ENCODE data around the gene YPEL2.

The YPEL2 gene

DNA sequence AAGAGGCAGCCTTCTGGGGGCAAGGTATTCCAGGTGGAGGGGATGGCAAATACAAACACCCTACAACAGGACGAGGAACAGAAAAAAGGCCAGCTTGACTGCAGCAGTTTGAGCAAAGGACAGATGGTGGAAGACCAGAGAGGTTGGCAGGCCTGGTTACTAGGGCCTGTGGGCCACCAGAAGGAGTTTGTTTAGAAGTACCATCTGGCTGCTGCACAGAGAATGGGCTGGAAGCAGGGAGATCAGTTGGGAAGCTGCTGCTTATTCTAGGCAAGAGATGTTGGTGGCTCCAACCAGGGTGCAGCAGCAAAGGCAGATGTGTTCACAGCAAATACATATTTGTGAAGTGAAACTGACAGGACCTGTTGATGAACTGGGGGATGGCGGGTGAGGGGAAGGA lies 2.9 kb upstream of the YPEL2 start:
- Histone ChIP-seq H3K27ac (replicated peaks) (no peak overlapping the region), H3K4me3 (replicated peaks; ENCODE audit: insufficient read depth, low read length) (no peak overlapping the region), H3K27me3 (ENCODE audit: insufficient read depth, poor library complexity, severe bottlenecking) (no peaks in the 10 kb centered on the region)
- TF ChIP-seq GABPA (IDR thresholded peaks at IDR 0.05; ENCODE audit: low read depth) (no peak), SPI1 (IDR thresholded peaks at IDR 0.05; ENCODE audit: borderline replicate concordance, low read depth) (no peak), POLR2AphosphoS5 (IDR thresholded peaks at IDR 0.05; ENCODE audit: low read depth) (no peak)
- TF ChIP-seq, protein P1, sequence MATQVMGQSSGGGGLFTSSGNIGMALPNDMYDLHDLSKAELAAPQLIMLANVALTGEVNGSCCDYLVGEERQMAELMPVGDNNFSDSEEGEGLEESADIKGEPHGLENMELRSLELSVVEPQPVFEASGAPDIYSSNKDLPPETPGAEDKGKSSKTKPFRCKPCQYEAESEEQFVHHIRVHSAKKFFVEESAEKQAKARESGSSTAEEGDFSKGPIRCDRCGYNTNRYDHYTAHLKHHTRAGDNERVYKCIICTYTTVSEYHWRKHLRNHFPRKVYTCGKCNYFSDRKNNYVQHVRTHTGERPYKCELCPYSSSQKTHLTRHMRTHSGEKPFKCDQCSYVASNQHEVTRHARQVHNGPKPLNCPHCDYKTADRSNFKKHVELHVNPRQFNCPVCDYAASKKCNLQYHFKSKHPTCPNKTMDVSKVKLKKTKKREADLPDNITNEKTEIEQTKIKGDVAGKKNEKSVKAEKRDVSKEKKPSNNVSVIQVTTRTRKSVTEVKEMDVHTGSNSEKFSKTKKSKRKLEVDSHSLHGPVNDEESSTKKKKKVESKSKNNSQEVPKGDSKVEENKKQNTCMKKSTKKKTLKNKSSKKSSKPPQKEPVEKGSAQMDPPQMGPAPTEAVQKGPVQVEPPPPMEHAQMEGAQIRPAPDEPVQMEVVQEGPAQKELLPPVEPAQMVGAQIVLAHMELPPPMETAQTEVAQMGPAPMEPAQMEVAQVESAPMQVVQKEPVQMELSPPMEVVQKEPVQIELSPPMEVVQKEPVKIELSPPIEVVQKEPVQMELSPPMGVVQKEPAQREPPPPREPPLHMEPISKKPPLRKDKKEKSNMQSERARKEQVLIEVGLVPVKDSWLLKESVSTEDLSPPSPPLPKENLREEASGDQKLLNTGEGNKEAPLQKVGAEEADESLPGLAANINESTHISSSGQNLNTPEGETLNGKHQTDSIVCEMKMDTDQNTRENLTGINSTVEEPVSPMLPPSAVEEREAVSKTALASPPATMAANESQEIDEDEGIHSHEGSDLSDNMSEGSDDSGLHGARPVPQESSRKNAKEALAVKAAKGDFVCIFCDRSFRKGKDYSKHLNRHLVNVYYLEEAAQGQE (IDR thresholded peaks at IDR 0.05; ENCODE audit: insufficient replicate concordance, low read depth), result no peak
- TF ChIP-seq, protein P2, sequence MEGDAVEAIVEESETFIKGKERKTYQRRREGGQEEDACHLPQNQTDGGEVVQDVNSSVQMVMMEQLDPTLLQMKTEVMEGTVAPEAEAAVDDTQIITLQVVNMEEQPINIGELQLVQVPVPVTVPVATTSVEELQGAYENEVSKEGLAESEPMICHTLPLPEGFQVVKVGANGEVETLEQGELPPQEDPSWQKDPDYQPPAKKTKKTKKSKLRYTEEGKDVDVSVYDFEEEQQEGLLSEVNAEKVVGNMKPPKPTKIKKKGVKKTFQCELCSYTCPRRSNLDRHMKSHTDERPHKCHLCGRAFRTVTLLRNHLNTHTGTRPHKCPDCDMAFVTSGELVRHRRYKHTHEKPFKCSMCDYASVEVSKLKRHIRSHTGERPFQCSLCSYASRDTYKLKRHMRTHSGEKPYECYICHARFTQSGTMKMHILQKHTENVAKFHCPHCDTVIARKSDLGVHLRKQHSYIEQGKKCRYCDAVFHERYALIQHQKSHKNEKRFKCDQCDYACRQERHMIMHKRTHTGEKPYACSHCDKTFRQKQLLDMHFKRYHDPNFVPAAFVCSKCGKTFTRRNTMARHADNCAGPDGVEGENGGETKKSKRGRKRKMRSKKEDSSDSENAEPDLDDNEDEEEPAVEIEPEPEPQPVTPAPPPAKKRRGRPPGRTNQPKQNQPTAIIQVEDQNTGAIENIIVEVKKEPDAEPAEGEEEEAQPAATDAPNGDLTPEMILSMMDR (IDR thresholded peaks at IDR 0.05; ENCODE audit: insufficient read depth, low read length), result no peak
- no peak for DNase-seq (ENCODE audit: low read depth in 1 of 2, low spot score in 1 of 2)

DNA sequence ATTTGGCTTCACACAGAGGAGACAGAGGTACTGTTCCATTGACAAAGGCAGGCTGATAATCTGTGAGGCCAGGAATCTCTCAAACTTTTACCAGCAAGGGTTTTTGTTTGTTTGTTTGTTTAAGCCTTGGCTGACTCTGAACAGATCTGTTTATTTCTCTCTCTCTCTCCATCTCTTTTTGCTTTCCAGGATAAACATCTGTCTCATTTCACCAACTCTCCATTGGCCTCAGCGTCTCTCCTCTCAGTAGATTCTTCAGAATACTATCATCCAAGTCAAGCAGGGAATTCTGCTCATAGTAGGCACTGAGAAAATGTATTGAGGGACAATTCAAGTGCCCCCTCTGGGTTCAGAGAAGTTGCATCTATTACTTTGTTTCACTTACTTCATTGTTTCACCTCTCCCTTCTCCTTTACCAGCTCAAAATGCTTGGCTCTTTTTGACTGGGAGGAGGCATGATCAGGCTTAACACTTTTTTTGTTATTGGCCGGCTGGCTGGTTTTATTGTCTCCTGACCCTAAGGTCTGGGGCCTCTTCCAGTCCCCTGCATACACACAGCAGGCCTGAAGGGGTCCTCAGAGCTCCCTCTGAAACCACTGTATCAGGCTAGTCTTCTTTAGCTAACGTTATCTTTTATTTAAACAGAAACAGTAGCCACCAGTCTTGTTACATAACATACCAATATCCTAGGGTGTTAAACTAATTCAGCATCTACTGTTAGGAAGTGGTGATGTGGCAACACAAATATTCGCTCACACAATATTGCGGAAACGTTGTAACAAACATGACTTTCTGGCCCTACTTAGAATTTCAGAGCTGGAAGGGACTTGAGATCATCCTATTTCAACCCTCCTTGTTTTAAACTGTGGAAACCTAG lies 2.0 kb upstream of the YPEL2 start:
- Histone ChIP-seq H3K27me3 (ENCODE audit: insufficient read depth, poor library complexity, severe bottlenecking) (no peaks in the 10 kb centered on the region), H3K4me3 (replicated peaks; ENCODE audit: insufficient read depth, low read length) (no peak overlapping the region), H3K27ac (replicated peaks) (peak overlapping the region; percentile 68)
- peak; percentile 85 to 92 for DNase-seq (ENCODE audit: low read depth in 1 of 2, low spot score in 1 of 2)
- no peak for TF ChIP-seq POLR2AphosphoS5 (IDR thresholded peaks at IDR 0.05; ENCODE audit: low read depth)
- peak; percentile 56; the same call in 1 of the 2 replicates for TF ChIP-seq SPI1 (IDR thresholded peaks at IDR 0.05; ENCODE audit: borderline replicate concordance, low read depth)
- 0 out of 2 replicates have a peak, but pooled peaks have one; percentile 11 for TF ChIP-seq GABPA (IDR thresholded peaks at IDR 0.05; ENCODE audit: low read depth)
- TF ChIP-seq, protein P2 (IDR thresholded peaks at IDR 0.05; ENCODE audit: insufficient read depth, low read length), result peak; percentile 65
- TF ChIP-seq, protein P1 (IDR thresholded peaks at IDR 0.05; ENCODE audit: insufficient replicate concordance, low read depth), result no peak

DNA sequence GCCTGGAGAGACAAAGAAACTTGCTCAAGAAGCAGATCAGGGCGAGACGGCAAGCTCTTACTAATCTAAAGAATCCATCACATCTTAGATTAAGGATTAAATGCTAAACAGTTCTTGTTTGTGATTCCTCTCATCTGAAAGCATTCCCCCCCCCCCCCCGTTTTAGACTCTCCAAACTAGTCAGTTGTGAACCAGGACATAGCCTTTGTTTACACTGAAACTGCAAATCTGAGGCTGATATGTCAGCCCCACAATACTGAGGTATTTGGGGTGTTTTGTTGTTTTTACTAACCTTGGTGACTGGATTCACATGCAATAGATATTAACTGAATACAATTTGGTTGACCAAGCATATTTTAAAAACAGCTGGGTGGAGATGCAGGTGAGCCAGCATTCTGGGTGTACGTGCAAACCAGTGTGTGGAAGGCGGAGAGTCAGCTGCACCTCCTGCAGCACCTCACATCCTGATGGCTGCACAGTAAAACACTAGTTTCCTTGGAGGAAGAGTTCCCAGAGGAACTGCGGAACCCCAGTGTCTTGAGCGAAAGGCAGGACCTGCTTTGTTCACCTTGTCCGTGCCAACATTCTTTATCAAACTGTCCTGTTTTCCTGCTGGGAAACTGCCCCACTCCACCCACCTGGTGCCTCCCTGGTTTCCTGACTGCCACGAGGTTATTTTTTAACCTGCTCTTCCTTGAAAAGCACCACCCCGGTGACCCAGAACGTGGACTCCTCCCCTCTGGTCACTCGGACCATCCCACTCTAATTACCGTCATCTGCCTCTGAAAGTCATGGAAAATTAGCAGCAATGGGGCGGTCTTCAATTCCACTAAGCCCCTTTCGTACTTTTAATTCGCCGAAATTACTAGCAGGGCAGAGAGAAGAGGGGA lies 1.2 kb upstream of the YPEL2 start:
- no peak for TF ChIP-seq POLR2AphosphoS5 (IDR thresholded peaks at IDR 0.05; ENCODE audit: low read depth)
- TF ChIP-seq SPI1 (IDR thresholded peaks at IDR 0.05; ENCODE audit: borderline replicate concordance, low read depth), result no peak
- TF ChIP-seq GABPA (IDR thresholded peaks at IDR 0.05; ENCODE audit: low read depth), result no peak
- TF ChIP-seq, protein P2 (IDR thresholded peaks at IDR 0.05; ENCODE audit: insufficient read depth, low read length), result no peak
- TF ChIP-seq, protein P1 (IDR thresholded peaks at IDR 0.05; ENCODE audit: insufficient replicate concordance, low read depth), result no peak
- DNase-seq (ENCODE audit: low read depth in 1 of 2, low spot score in 1 of 2), result no peak
- H3K27me3 ChIP-seq (ENCODE audit: insufficient read depth, poor library complexity, severe bottlenecking), result no peaks in the 10 kb centered on the region
- H3K27ac ChIP-seq (replicated peaks), result peak overlapping the region; percentile 68
- no peak overlapping the region for H3K4me3 ChIP-seq (replicated peaks; ENCODE audit: insufficient read depth, low read length)

All from HL-60 (cell line).